Neuronal stem cell (in vitro differentiated cells): ENCODE measurements around the gene TRPM2.

Experiments
- DNase-seq: peaks from one replicate; pipeline ENCODE4 v3.0.0-alpha.2; 2013; ENCODE audit warnings: low spot score
- H2AFZ ChIP-seq: one replicate; pipeline ENCODE4 v1.6.1; 2013; ENCODE audit warnings: mild to moderate bottlenecking, low read length, inconsistent platforms
- H2AK5ac ChIP-seq: 2 replicates; pipeline ENCODE4 v1.6.1; 2013; ENCODE audit warnings: low read depth, mild to moderate bottlenecking, inconsistent platforms, low read length, moderate library complexity, mixed read lengths
- H2BK120ac ChIP-seq: 2 replicates; pipeline ENCODE4 v1.6.1; 2013; ENCODE audit warnings: low read depth, mild to moderate bottlenecking, inconsistent platforms, low read length, moderate library complexity, mixed read lengths
- H2BK12ac ChIP-seq: one replicate; pipeline ENCODE4 v1.6.1; 2013; ENCODE audit warnings: low read length, inconsistent platforms
- H2BK15ac ChIP-seq: 2 replicates; pipeline ENCODE4 v1.6.1; 2013; ENCODE audit warnings: mild to moderate bottlenecking, low read length, inconsistent platforms, mixed read lengths
- H2BK5ac ChIP-seq: one replicate; pipeline ENCODE4 v1.6.1; 2013; ENCODE audit warnings: inconsistent platforms, mild to moderate bottlenecking, low read length, moderate library complexity
- H3K14ac ChIP-seq: one replicate; pipeline ENCODE4 v1.6.1; 2013; ENCODE audit warnings: low read length, inconsistent platforms
- H3K18ac ChIP-seq: 2 replicates; pipeline ENCODE4 v1.6.1; 2013; ENCODE audit warnings: low read length, inconsistent platforms
- H3K23ac ChIP-seq: 2 replicates; pipeline ENCODE4 v1.6.1; 2013; ENCODE audit warnings: low read depth, mild to moderate bottlenecking, mixed read lengths, low read length, inconsistent platforms; ENCODE audit not compliant: poor library complexity
- H3K27ac ChIP-seq: replicated peaks from 3 replicates; pipeline ENCODE4 v1.5.1; 2013; ENCODE audit warnings: low read length, inconsistent platforms
- H3K27me3 ChIP-seq, 3 experiments: 2 replicates each; pipeline ENCODE4 v1.6.1; 2013; ENCODE audit warnings: low read length in 3 of 3, mild to moderate bottlenecking in 2 of 3, inconsistent platforms in 1 of 3, low read depth in 1 of 3, mixed read lengths in 1 of 3, moderate library complexity in 1 of 3; ENCODE audit not compliant: control insufficient read depth in 3 of 3, insufficient read depth in 3 of 3
- H3K36me3 ChIP-seq, 2 donors: replicated peaks in 1 of 2; 2 replicates each; pipeline ENCODE4 v1.6.1; 2013; ENCODE audit warnings: low read length in 2 of 2; ENCODE audit not compliant: control insufficient read depth in 2 of 2, insufficient read depth in 2 of 2
- H3K4ac ChIP-seq: 2 replicates; pipeline ENCODE4 v1.6.1; 2013; ENCODE audit warnings: inconsistent platforms, mild to moderate bottlenecking, low read length, moderate library complexity
- H3K4me1 ChIP-seq, 2 donors: 1 replicate in 1 of 2; 2 replicates in 1 of 2; pipeline ENCODE4 v1.6.1; 2013; ENCODE audit warnings: low read length in 2 of 2, low read depth in 1 of 2; ENCODE audit not compliant: control insufficient read depth in 2 of 2, insufficient read depth in 1 of 2
- H3K4me2 ChIP-seq: one replicate; pipeline ENCODE4 v1.6.1; 2013; ENCODE audit warnings: mild to moderate bottlenecking, low read length, inconsistent platforms; ENCODE audit not compliant: insufficient read depth, poor library complexity, severe bottlenecking
- H3K4me3 ChIP-seq, 2 donors: 2 replicates each; pipeline ENCODE4 v1.5.1; 2013; ENCODE audit warnings: low read length in 2 of 2, mild to moderate bottlenecking in 2 of 2, inconsistent platforms in 1 of 2, moderate library complexity in 1 of 2
- H3K79me1 ChIP-seq: one replicate; pipeline ENCODE4 v1.6.1; 2013; ENCODE audit warnings: low read depth, mild to moderate bottlenecking, inconsistent platforms, low read length, moderate library complexity
- H3K9ac ChIP-seq: one replicate; pipeline ENCODE4 v1.6.1; 2013; ENCODE audit warnings: mild to moderate bottlenecking, low read depth, low read length, inconsistent platforms; ENCODE audit not compliant: poor library complexity
- H3K9me3 ChIP-seq, 2 donors: replicated peaks in 1 of 2; 2 replicates each; pipeline versions ENCODE3 to v1.6.1; 2013; ENCODE audit warnings: low read length in 2 of 2, mild to moderate bottlenecking in 2 of 2, inconsistent platforms in 1 of 2, low read depth in 1 of 2, mixed read lengths in 1 of 2, moderate library complexity in 1 of 2; ENCODE audit not compliant: control insufficient read depth in 2 of 2, insufficient read depth in 1 of 2
- H4K8ac ChIP-seq: one replicate; pipeline ENCODE4 v1.6.1; 2013; ENCODE audit warnings: low read depth, mild to moderate bottlenecking, inconsistent platforms, low read length, moderate library complexity
- H4K91ac ChIP-seq: one replicate; pipeline ENCODE4 v1.6.1; 2013; ENCODE audit warnings: low read length, low read depth, mild to moderate bottlenecking, inconsistent platforms; ENCODE audit not compliant: poor library complexity
- WGBS, 2 donors: extraction: QIAGEN DNeasy Blood & Tissue Kit; methylation state at CpG; one replicate each; pipeline ENCODE4 v1.1.7; 2013; ENCODE audit warnings: missing lambda C conversion rate in 2 of 2, mixed read lengths in 1 of 2; ENCODE audit not compliant: insufficient read length in 2 of 2, insufficient replicate concordance in 1 of 2; ENCODE audit errors: extremely low coverage in 2 of 2; 5-methylcytosine and 5-hydroxymethylcytosine counted together

TRPM2 gene

DNA sequence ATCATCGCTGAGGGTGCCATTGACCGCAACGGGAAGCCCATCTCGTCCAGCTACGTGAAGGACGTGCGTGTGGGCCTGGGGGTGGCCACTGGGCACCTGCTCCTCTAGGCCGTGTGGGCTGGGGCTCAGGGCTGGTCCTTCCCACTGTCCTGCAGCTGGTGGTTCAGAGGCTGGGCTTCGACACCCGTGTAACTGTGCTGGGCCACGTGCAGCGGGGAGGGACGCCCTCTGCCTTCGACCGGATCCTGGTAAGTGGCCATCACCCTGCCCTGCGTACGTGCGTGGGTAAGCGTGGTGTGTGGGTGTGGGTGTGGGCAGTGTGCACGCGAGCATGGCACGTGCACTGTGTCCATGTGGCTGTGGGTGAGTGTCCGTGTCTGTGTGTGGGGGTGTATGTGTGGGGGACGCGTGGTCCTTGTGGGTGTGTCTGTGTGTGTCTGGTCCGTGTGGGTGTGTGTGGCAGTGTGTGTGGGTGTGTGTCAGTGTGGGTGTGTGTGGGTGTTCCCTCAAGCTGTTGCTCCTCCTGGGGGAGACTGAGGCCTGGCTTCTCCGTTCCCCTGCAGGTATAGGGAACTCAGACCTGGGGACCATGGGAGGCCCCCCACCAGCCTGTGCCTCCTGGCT lies 37.0 kb upstream of the TRPM2 start:
- H3K18ac ChIP-seq = peak overlapping the region; percentile 71
- H2AFZ ChIP-seq = no peak overlapping the region
- H3K36me3 ChIP-seq = peaks cover 24 to 84% of the 10 kb centered on the region in 2 donors
- H3K14ac ChIP-seq = peak overlapping the region; percentile 82
- H2BK5ac ChIP-seq = no peak overlapping the region
- H3K4me3 ChIP-seq = no peak overlapping the region
- H3K27ac ChIP-seq = no peak overlapping the region
- peak overlapping the region; percentile 89 for H3K4ac ChIP-seq
- H2AK5ac ChIP-seq = peak overlapping the region; percentile 84
- peaks cover 0 to 2% of the 10 kb centered on the region in 2 donors for H3K9me3 ChIP-seq
- peak overlapping the region; percentile 91 for H3K23ac ChIP-seq
- H3K9ac ChIP-seq = peak overlapping the region; percentile 84
- H2BK120ac ChIP-seq = no peak overlapping the region
- H3K4me1 ChIP-seq = no peaks in the 10 kb centered on the region
- peaks cover 4% of the 10 kb centered on the region for H3K79me1 ChIP-seq
- WGBS, 2 donors = no CpG with 5 or more reads among the region's 27 CpGs
- no peaks in the 10 kb centered on the region for H3K27me3 ChIP-seq
- no peak for DNase-seq
- no peak overlapping the region for H2BK15ac ChIP-seq
- H4K8ac ChIP-seq = no peak overlapping the region
- no peak overlapping the region for H4K91ac ChIP-seq
- H3K4me2 ChIP-seq = no peak overlapping the region
- peak overlapping the region; percentile 98 for H2BK12ac ChIP-seq

DNA sequence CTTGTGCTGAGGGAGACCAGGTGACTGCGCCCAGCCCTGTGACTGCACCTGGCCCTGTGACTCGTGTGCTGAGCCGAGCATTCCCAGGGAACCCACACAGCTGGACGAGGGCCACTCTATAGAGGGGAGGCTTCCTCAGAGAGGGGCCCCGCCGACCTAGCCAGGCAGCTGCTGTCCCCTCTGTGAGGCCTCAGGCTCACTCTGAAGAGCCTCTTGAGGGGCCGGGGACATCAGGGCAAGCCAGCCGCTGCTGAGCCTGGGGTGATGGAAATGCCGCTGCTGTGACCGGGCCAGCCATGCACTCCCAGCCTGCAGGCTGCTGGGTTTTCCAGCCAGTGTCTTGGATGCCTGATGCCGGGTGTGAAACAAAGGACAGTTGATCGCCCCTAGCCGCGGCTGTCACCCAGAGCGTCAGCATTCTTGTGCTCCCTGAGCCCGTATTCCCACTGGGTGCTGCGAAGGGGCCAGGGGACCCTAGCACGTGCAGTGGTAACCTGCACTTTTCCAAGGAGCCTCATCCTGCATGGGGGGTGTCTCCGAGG lies 36.1 kb upstream of the TRPM2 start:
- WGBS, 2 donors = no CpG with 5 or more reads among the region's 19 CpGs

DNA sequence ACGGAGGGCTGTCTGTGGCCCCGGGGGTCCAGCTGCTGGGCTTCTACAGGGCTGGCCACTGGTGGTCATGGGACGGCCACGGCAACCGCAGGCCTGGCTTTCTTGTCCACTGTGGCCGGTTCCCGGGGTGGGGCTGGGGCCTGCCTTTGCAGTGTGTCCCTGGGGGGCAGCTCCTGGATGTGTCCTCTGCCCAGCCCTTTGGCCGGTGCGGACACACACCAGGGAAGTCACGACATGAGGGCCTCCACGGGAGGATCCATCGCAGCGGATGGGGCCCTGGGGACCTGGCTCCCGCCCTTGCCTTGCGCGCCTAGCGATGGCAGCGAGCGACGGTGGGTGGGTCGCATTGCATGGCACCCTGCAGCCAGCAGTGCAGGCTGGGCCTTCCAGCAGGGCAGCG lies 35.5 kb upstream of the TRPM2 start:
- peak overlapping the region; percentile 41 for H2BK12ac ChIP-seq
- H3K4me3 ChIP-seq = no peak overlapping the region
- H3K79me1 ChIP-seq = peaks cover 4% of the 10 kb centered on the region
- no CpG with 5 or more reads among the region's 22 CpGs for WGBS, 2 donors
- H4K8ac ChIP-seq = no peak overlapping the region
- peak overlapping the region; percentile 28 for H3K18ac ChIP-seq
- H3K27me3 ChIP-seq = no peaks in the 10 kb centered on the region
- no peaks in the 10 kb centered on the region for H3K4me1 ChIP-seq
- no peak overlapping the region for H3K9ac ChIP-seq
- H2BK5ac ChIP-seq = peak overlapping the region; percentile 66
- H3K9me3 ChIP-seq = peaks cover 0 to 2% of the 10 kb centered on the region in 2 donors
- no peak overlapping the region for H2BK15ac ChIP-seq
- no peak overlapping the region for H3K4ac ChIP-seq
- peaks cover 18 to 85% of the 10 kb centered on the region in 2 donors for H3K36me3 ChIP-seq
- H2BK120ac ChIP-seq = no peak overlapping the region
- H2AK5ac ChIP-seq = no peak overlapping the region
- no peak overlapping the region for H2AFZ ChIP-seq
- no peak overlapping the region for H3K23ac ChIP-seq
- H4K91ac ChIP-seq = no peak overlapping the region
- DNase-seq = no peak
- H3K14ac ChIP-seq = no peak overlapping the region
- no peak overlapping the region for H3K27ac ChIP-seq
- H3K4me2 ChIP-seq = no peak overlapping the region

More for the DNA sequence above, 36.1 kb upstream of the TRPM2 start:
- Histone ChIP-seq H2BK5ac (no peak overlapping the region), H3K4me1 (no peaks in the 10 kb centered on the region), H3K14ac (no peak overlapping the region), H4K8ac (no peak overlapping the region), H3K79me1 (peaks cover 4% of the 10 kb centered on the region), H3K9ac (no peak overlapping the region), H4K91ac (no peak overlapping the region), H2BK120ac (no peak overlapping the region), H3K4me3 (no peak overlapping the region), H2BK12ac (no peak overlapping the region), H3K27me3 (no peaks in the 10 kb centered on the region), H3K18ac (no peak overlapping the region), H2AK5ac (no peak overlapping the region), H3K4ac (no peak overlapping the region), H3K4me2 (no peak overlapping the region), H3K23ac (no peak overlapping the region), H2AFZ (no peak overlapping the region), H3K36me3 (peaks cover 17 to 85% of the 10 kb centered on the region in 2 donors), H2BK15ac (no peak overlapping the region), H3K27ac (no peak overlapping the region), H3K9me3 (peaks cover 0 to 2% of the 10 kb centered on the region in 2 donors)
- no peak for DNase-seq

DNA sequence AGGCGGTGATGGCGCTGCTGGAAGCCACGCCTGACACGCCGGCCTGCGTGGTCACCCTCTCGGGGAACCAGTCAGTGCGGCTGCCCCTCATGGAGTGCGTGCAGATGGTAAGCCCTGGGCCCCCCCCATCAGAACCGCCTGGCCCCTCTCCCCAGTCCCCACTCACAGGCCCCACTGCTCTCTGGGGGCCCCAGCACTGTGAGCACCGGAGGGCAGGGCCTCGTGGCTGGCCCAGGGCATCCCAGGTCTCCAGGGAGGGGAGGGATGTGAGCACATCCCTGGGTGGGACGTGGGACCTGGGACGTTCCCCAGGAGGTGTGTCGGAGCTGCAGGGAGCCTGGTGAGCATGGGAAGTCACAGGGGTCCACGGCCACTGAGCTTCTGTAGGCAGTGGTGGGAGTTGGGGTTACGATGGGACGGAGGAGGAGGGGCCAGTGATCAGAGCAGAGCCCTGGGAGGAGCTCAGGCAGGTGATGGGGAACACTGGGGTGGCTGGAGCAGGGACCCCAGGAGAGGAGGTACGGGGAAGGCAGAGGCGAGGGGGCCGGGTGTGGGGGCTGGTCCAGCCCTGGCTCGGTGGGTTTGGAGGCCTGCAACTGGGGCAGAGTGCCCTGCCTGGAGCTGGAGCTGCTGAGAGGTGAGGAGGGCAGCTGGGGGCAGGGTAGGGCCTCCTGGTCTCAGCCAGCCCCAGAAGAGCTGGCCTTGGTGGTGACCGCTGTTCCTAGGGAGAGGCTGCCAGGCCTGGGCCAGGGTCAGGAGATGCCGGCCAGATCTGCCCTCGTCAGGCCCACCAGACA lies 34.7 kb upstream of the TRPM2 start:
- Histone ChIP-seq H3K27me3 (no peaks in the 10 kb centered on the region), H3K79me1 (peaks cover 8% of the 10 kb centered on the region), H2AK5ac (no peak overlapping the region), H4K8ac (no peak overlapping the region), H2BK5ac (peak overlapping the region; percentile 66), H2BK120ac (no peak overlapping the region), H3K9ac (no peak overlapping the region), H3K4me3 (no peak overlapping the region), H3K9me3 (peaks cover 0 to 2% of the 10 kb centered on the region in 2 donors), H3K18ac (no peak overlapping the region), H3K4ac (no peak overlapping the region), H2AFZ (no peak overlapping the region), H4K91ac (no peak overlapping the region), H2BK15ac (no peak overlapping the region), H3K4me1 (no peaks in the 10 kb centered on the region), H3K27ac (no peak overlapping the region), H3K23ac (no peak overlapping the region), H3K14ac (peak overlapping the region; percentile 56), H3K36me3 (peaks cover 16 to 85% of the 10 kb centered on the region in 2 donors), H2BK12ac (peak overlapping the region; percentile 6), H3K4me2 (no peak overlapping the region)
- DNase-seq = no peak
- WGBS, 2 donors = no CpG with 5 or more reads among the region's 25 CpGs
